NCI-H1417 treated with DMSO at 0.1 percent for 48 hours (cell line): ENCODE measurements around the gene CC2D2A.
"Not testable (repeated sequence)": the region's sequence is repeated elsewhere in the genome, so short reads cannot be mapped to it uniquely, and the experiment has no call there.

ENCODE experiments used
- DNase-seq: peaks from one replicate; lab custom pipeline; 2025; lab: John Stamatoyannopoulos, UW

Gene CC2D2A

GRCh38 chr4:15558561-15558960, 88.9 kb downstream of the CC2D2A start:
- DNase-seq = no peak

- no peak for DNase-seq
Measured at GRCh38 chr4:15562114-15562513, 92.4 kb downstream of the CC2D2A start.

- no peak for DNase-seq
Measured at GRCh38 chr4:15562623-15563022, 92.9 kb downstream of the CC2D2A start.

GRCh38 chr4:15563871-15564270, 94.2 kb downstream of the CC2D2A start:
- DNase-seq = no peak

- DNase-seq = no peak
Measured at GRCh38 chr4:15568821-15569220, 99.1 kb downstream of the CC2D2A start.

- no peak for DNase-seq
Measured at GRCh38 chr4:15569746-15570145, 100.1 kb downstream of the CC2D2A start.

- DNase-seq = no peak
Measured at GRCh38 chr4:15575966-15576365, 106.3 kb downstream of the CC2D2A start.

- no peak for DNase-seq
Measured at GRCh38 chr4:15577508-15577907, 107.8 kb downstream of the CC2D2A start.

- no peak for DNase-seq
Measured at GRCh38 chr4:15584785-15585184, 115.1 kb downstream of the CC2D2A start.

GRCh38 chr4:15585331-15585730, 115.6 kb downstream of the CC2D2A start:
- DNase-seq = no peak

GRCh38 chr4:15586066-15586465, 116.4 kb downstream of the CC2D2A start:
- DNase-seq = no peak

- DNase-seq = no peak
Measured at GRCh38 chr4:15587649-15588048, 118.0 kb downstream of the CC2D2A start.

GRCh38 chr4:15592799-15593198, 123.1 kb downstream of the CC2D2A start:
- DNase-seq = no peak

GRCh38 chr4:15598644-15599043, 129.0 kb downstream of the CC2D2A start:
- no peak for DNase-seq

- no peak for DNase-seq
Measured at GRCh38 chr4:15600176-15600575, 130.5 kb downstream of the CC2D2A start.

- DNase-seq = no peak
Measured at GRCh38 chr4:15601862-15602261, 132.2 kb downstream of the CC2D2A start.

- DNase-seq = no peak
Measured at GRCh38 chr4:15605537-15605936, 135.9 kb downstream of the CC2D2A start.

- DNase-seq = no peak
Measured at GRCh38 chr4:15610855-15611254, 141.2 kb downstream of the CC2D2A start.

- no peak for DNase-seq
Measured at GRCh38 chr4:15612136-15612535, 142.5 kb downstream of the CC2D2A start.

- DNase-seq = not testable (repeated sequence)
Measured at GRCh38 chr4:15614891-15615290, 145.2 kb downstream of the CC2D2A start.

GRCh38 chr4:15617407-15617806, 147.7 kb downstream of the CC2D2A start:
- not testable (repeated sequence) for DNase-seq

- DNase-seq = no peak
Measured at GRCh38 chr4:15636818-15637217, 167.1 kb downstream of the CC2D2A start.

- no peak for DNase-seq
Measured at GRCh38 chr4:15638418-15638817, 168.7 kb downstream of the CC2D2A start.

GRCh38 chr4:15648600-15648999, 178.9 kb downstream of the CC2D2A start:
- no peak for DNase-seq
